Endothelial cell of umbilical vein (primary cell): ENCODE data around the gene PRKAG1. TPM values are rescaled to one million over a fixed set of nuclear protein-coding genes. Genes with fewer than 3 reads are reported as not detected.

Experiments
- BruUV-seq: library from RNA; stranded (reverse); fragments of 400-500 nt; replicated peaks from 2 replicates; lab custom pipeline; 2021; lab: Mats Ljungman, UMichigan
- CTCF ChIA-PET: fragments of 300-600, 350-600 bp; sonication (Branson Sonifier 250); formaldehyde crosslinking; loops from one replicate; lab custom pipeline; 2021; ENCODE audit warnings: antibody characterized with exemption, inconsistent platforms; lab: Charles Lee
- POLR2A ChIA-PET: fragments of 300-600, 350-600 bp; sonication (Branson Sonifier 250); formaldehyde crosslinking; loops from one replicate; lab custom pipeline; 2021; ENCODE audit warnings: antibody characterized with exemption, inconsistent platforms; lab: Charles Lee
- DNase-seq: peaks from one replicate; pipeline ENCODE4 v3.0.0-alpha.2; 2011; ENCODE audit warnings: low read depth, low spot score
- FAIRE-seq: peaks from 2 replicates; lab custom pipeline; 2011; peaks lifted over from hg19 to GRCh38; lab: Jason Lieb, UNC
- H2AFZ ChIP-seq: 2 replicates; pipeline ENCODE4 v1.6.0; 2012; ENCODE audit warnings: low read depth, low read length, control low read depth, inconsistent platforms
- H3K27ac ChIP-seq: 2 replicates; pipeline ENCODE4 v1.5.1; 2011; ENCODE audit warnings: low read depth, mild to moderate bottlenecking, control low read depth, low read length, moderate library complexity; ENCODE audit not compliant: insufficient read depth
- H3K27me3 ChIP-seq, 2 experiments: 2 replicates each; pipeline versions ENCODE4 v1.6.0 to v1.6.1; 2011; ENCODE audit warnings: low read length in 2 of 2, mixed read lengths in 1 of 2; ENCODE audit not compliant: control insufficient read depth in 2 of 2, insufficient read depth in 2 of 2
- H3K36me3 ChIP-seq, 2 experiments: 2 replicates in 1 of 2; 3 replicates in 1 of 2; pipeline ENCODE4 v1.5.1; 2011; ENCODE audit warnings: low read length in 2 of 2, mild to moderate bottlenecking in 1 of 2, moderate library complexity in 1 of 2; ENCODE audit not compliant: control insufficient read depth in 2 of 2, insufficient read depth in 2 of 2; ENCODE audit errors: extremely low read depth in 1 of 2
- H3K4me1 ChIP-seq: 3 replicates; pipeline ENCODE4 v1.5.1; 2011; ENCODE audit warnings: mild to moderate bottlenecking, low read length; ENCODE audit not compliant: control insufficient read depth, insufficient read depth; ENCODE audit errors: extremely low read depth
- H3K4me2 ChIP-seq: 2 replicates; pipeline ENCODE4 v1.6.1; 2011; ENCODE audit warnings: low read length, control low read depth, mixed read lengths; ENCODE audit not compliant: insufficient read depth
- H3K4me3 ChIP-seq, 3 experiments: fragments of 200-600 bp in 1 of 3; sonication (generic), shearing (Covaris generic) in 1 of 3; replicated peaks in 1 of 3; 2 replicates each; pipeline ENCODE4 v1.5.1; 2011 to 2016; ENCODE audit warnings: control low read depth in 3 of 3, low read length in 3 of 3, mild to moderate bottlenecking in 2 of 3, inconsistent platforms in 1 of 3, low read depth in 1 of 3, moderate library complexity in 1 of 3; ENCODE audit not compliant: insufficient read depth in 1 of 3
- H3K79me2 ChIP-seq: 2 replicates; pipeline ENCODE4 v1.6.0; 2012; ENCODE audit warnings: low read length, inconsistent platforms; ENCODE audit not compliant: control insufficient read depth, insufficient read depth
- H3K9ac ChIP-seq: replicated peaks from 2 replicates; pipeline ENCODE3; 2011; ENCODE audit warnings: low read length, control low read depth; ENCODE audit not compliant: insufficient read depth; ENCODE audit errors: extremely low read depth
- H3K9me1 ChIP-seq: replicated peaks from 3 replicates; pipeline ENCODE4 v1.6.0; 2011; ENCODE audit warnings: mild to moderate bottlenecking, low read length; ENCODE audit not compliant: control insufficient read depth, insufficient read depth; ENCODE audit errors: extremely low read depth
- H3K9me3 ChIP-seq: replicated peaks from 2 replicates; pipeline ENCODE4 v1.5.1; 2012; ENCODE audit warnings: low read length, inconsistent platforms; ENCODE audit not compliant: control insufficient read depth, insufficient read depth
- H4K20me1 ChIP-seq: replicated peaks from 2 replicates; pipeline ENCODE3; 2011; ENCODE audit warnings: mild to moderate bottlenecking, low read length; ENCODE audit not compliant: control insufficient read depth, insufficient read depth; ENCODE audit errors: extremely low read depth
- CTCF ChIP-seq, 2 donors: IDR thresholded peaks; 1 replicate in 1 of 2; 2 replicates in 1 of 2; pipeline ENCODE4 v1.5.1; 2011; ENCODE audit warnings: low read length in 2 of 2, mild to moderate bottlenecking in 2 of 2, moderate library complexity in 2 of 2, control low read depth in 1 of 2, inconsistent platforms in 1 of 2, low read depth in 1 of 2; ENCODE audit not compliant: insufficient read depth in 1 of 2; ENCODE audit errors: extremely low read depth in 1 of 2
- EZH2 ChIP-seq: IDR thresholded peaks from 2 replicates; pipeline ENCODE4 v1.6.1; 2012; ENCODE audit warnings: borderline replicate concordance, low read depth, mild to moderate bottlenecking, moderate library complexity, low read length, inconsistent platforms; ENCODE audit not compliant: severe bottlenecking
- JUN ChIP-seq: IDR thresholded peaks from 2 replicates; pipeline ENCODE4 v1.6.1; 2011; ENCODE audit warnings: borderline replicate concordance, low read depth; ENCODE audit not compliant: insufficient read length, insufficient read depth
- dilution Hi-C: fragments of 300-500 bp; cut with MboI; formaldehyde crosslinking; loops from one replicate; pipeline ENCODE4 v1.15.0; 2019; ENCODE audit warnings: low sequenced_read_pairs; ENCODE audit not compliant: extremely low pct_ligation_motif_present
- intact Hi-C: fragments of 100-400 bp; cut with micrococcal nuclease; formaldehyde crosslinking; loops from one replicate; pipeline ENCODE4 v1.10.0; 2022
- polyA plus RNA-seq, 4 experiments: library from polyadenylated mRNA; depleted of rRNA in 3 of 4; stranded (reverse) in 3 of 4; unstranded in 1 of 4; fragments of >200 nt; gene quantifications; 2 replicates each; pipeline versions ENCODE4 v1.2.1 to v1.2.3, GENCODE V29; 2011 to 2012; ENCODE audit warnings: missing spikeins in 1 of 4
- total RNA-seq: library from RNA; stranded (reverse); gene quantifications from 2 replicates; pipeline ENCODE4 v1.2.3, GENCODE V29; 2021

PRKAG1 gene
- total and polyA plus RNA-seq, 2 donors (not counting 3 experiments of a cell fraction or from before 2014, with no cell fraction given), result 52.1 to 54.9 TPM

GRCh38 chr12:48972213-48972951 is 46.2 kb downstream of the PRKAG1 start:
- Histone ChIP-seq H2AFZ (no peak overlapping the region), H3K36me3 (no peaks in the 10 kb centered on the region), H4K20me1 (no peaks in the 10 kb centered on the region), H3K4me1 (no peaks in the 10 kb centered on the region), H3K27ac (no peak overlapping the region), H3K79me2 (no peaks in the 10 kb centered on the region), H3K9me1 (no peaks in the 10 kb centered on the region), H3K9me3 (no peaks in the 10 kb centered on the region), H3K4me2 (no peak overlapping the region), H3K4me3 (no peak overlapping the region), H3K9ac (no peak overlapping the region), H3K27me3 (peaks cover 54 to 55% of the 10 kb centered on the region in 2 experiments)
- no peak for DNase-seq
- dilution Hi-C loops (no loop called here), intact Hi-C loops (no loop called here)
- ChIA-PET POLR2A (no interaction called here), CTCF (interaction anchor here (1.3 to 7.3 kb wide), 4 partner anchors 10 to 24 kb away, joined by 3 to 64 read pairs (median 6); no protein-coding TSS in a partner anchor)
- FAIRE-seq, result no peak
- TF ChIP-seq JUN (no peak), CTCF (IDR thresholded peaks at IDR 0.05; ENCODE audit: extremely low read depth in 1 of 2, insufficient read depth in 1 of 2, low read depth in 1 of 2, low read length in 2 of 2) (peak in 1 of 2 donors; percentile 1), EZH2 (peak; percentile 47)
- BruUV-seq, result no TSS peak
